ENCODE data around the gene KIF15.
"Not testable (repeated sequence)": the region's sequence is repeated elsewhere in the genome, so short reads cannot be mapped to it uniquely, and the experiment has no call there.

KIF15 gene

GRCh38 chr3:44845528-44846520 lies 84.2 kb downstream of the KIF15 start:
- Histone ChIP-seq H3K27me3 (ENCODE audit: insufficient read depth, low read depth, severe bottlenecking) (no peaks in the 10 kb centered on the region), H3K27ac (no peak overlapping the region), H3K4me3 (ENCODE audit: low read depth, low read length) (no peak overlapping the region), H3K36me3 (peaks cover 59% of the 10 kb centered on the region), H3K9me3 (ENCODE audit: severe bottlenecking) (no peaks in the 10 kb centered on the region)
- no peak for TF ChIP-seq CTCF (IDR thresholded peaks at IDR 0.05; ENCODE audit: low read depth, low read length)
- no peak for DNase-seq

- Histone ChIP-seq H3K9me3 (ENCODE audit: severe bottlenecking) (no peaks in the 10 kb centered on the region), H3K27me3 (ENCODE audit: insufficient read depth, low read depth, severe bottlenecking) (no peaks in the 10 kb centered on the region), H3K36me3 (peaks cover 55% of the 10 kb centered on the region), H3K4me3 (ENCODE audit: low read depth, low read length) (no peak overlapping the region), H3K27ac (no peak overlapping the region)
- TF ChIP-seq CTCF (IDR thresholded peaks at IDR 0.05; ENCODE audit: low read depth, low read length): no peak
- no peak for DNase-seq
Observed at GRCh38 chr3:44848634-44849033, 87.0 kb downstream of the KIF15 start.

GRCh38 chr3:44856663-44857062 lies 95.1 kb downstream of the KIF15 start:
- not testable (repeated sequence) for H3K9me3 ChIP-seq (ENCODE audit: severe bottlenecking); H3K27ac ChIP-seq; H3K4me3 ChIP-seq (ENCODE audit: low read depth, low read length); DNase-seq; H3K27me3 ChIP-seq (ENCODE audit: insufficient read depth, low read depth, severe bottlenecking)
- peaks cover 29% of the 10 kb centered on the region for H3K36me3 ChIP-seq

GRCh38 chr3:44860117-44860516 lies 98.5 kb downstream of the KIF15 start:
- no peak overlapping the region for H3K27ac ChIP-seq
- DNase-seq: no peak
- H3K27me3 ChIP-seq (ENCODE audit: insufficient read depth, low read depth, severe bottlenecking): no peaks in the 10 kb centered on the region
- TF ChIP-seq CTCF (IDR thresholded peaks at IDR 0.05; ENCODE audit: low read depth, low read length): no peak
- H3K9me3 ChIP-seq (ENCODE audit: severe bottlenecking): no peaks in the 10 kb centered on the region
- peaks cover 3% of the 10 kb centered on the region; the same call in 1 of the 2 replicates for H3K36me3 ChIP-seq
- H3K4me3 ChIP-seq (ENCODE audit: low read depth, low read length): no peak overlapping the region

- peak; percentile 94 for DNase-seq
- H3K27ac ChIP-seq: peak within 1 kb of the TSS; percentile 82
Observed at GRCh38 chr3:44861412-44862225, 100.0 kb downstream of the KIF15 start, which contains the start of gene TMEM42. TMEM42 (plus strand) TSS chr3:44861912; CDS start chr3:44861925, 13 bp downstream.

More at GRCh38 chr3:44861412-44862225, 100.0 kb downstream of the KIF15 start, which contains the start of gene TMEM42:
- peak within 1 kb of the TSS; percentile 76 for H3K4me3 ChIP-seq (ENCODE audit: low read depth, low read length)
- H3K9me3 ChIP-seq (ENCODE audit: severe bottlenecking): no peaks in the 10 kb centered on the region
- H3K36me3 ChIP-seq: peaks cover 3% of the 10 kb centered on the region; the same call in 1 of the 2 replicates
- TF ChIP-seq CTCF (IDR thresholded peaks at IDR 0.05; ENCODE audit: low read depth, low read length): 0 out of 2 replicates have a peak, but pooled peaks have one; percentile 34
- no peaks in the 10 kb centered on the region for H3K27me3 ChIP-seq (ENCODE audit: insufficient read depth, low read depth, severe bottlenecking)

Data from WERI-Rb-1 (cell line).